Mammary epithelial cell (primary cell): ENCODE data around the gene SLC7A1.

Source experiments
- CTCF ChIP-seq, 2 donors: IDR thresholded peaks in 1 of 2; conservative IDR thresholded peaks in 1 of 2; 2 replicates each; pipeline ENCODE4 v1.5.1; 2011 to 2012; ENCODE audit warnings: inconsistent platforms in 2 of 2, low read length in 2 of 2, mild to moderate bottlenecking in 2 of 2, control low read depth in 1 of 2, low read depth in 1 of 2; ENCODE audit not compliant: insufficient read depth in 1 of 2; ENCODE audit errors: extremely low read depth in 1 of 2
- EZH2 ChIP-seq: IDR thresholded peaks from 2 replicates; pipeline ENCODE4 v1.6.1; 2012; ENCODE audit warnings: low read length, inconsistent platforms, borderline replicate concordance

GRCh38 chr13:29571876-29572570 lies 23.5 kb downstream of the SLC7A1 start:
- no peak for TF ChIP-seq CTCF (conservative IDR thresholded peaks at IDR 0.05 in 1 of 2, IDR thresholded peaks at IDR 0.05 in 1 of 2; ENCODE audit: extremely low read depth in 1 of 2, insufficient read depth in 1 of 2, low read depth in 1 of 2, low read length in 2 of 2)
- TF ChIP-seq EZH2: no peak
